Activated CD4-positive, alpha-beta T cell treated with anti-CD3 and anti-CD28 coated beads, Interleukin-2, amount 50 U/mL, for 1 hour (primary cell): ENCODE data around the gene ARL8A.
A peak's percentile ranks its signal among the peaks of the same experiment; 100 is the strongest.
"Not testable (repeated sequence)": the region's sequence is repeated elsewhere in the genome, so short reads cannot be mapped to it uniquely, and the experiment has no call there.

Experiments
- DNase-seq: peaks from one replicate; pipeline ENCODE4 v3.0.0-alpha.2; 2020

ARL8A gene

DNA sequence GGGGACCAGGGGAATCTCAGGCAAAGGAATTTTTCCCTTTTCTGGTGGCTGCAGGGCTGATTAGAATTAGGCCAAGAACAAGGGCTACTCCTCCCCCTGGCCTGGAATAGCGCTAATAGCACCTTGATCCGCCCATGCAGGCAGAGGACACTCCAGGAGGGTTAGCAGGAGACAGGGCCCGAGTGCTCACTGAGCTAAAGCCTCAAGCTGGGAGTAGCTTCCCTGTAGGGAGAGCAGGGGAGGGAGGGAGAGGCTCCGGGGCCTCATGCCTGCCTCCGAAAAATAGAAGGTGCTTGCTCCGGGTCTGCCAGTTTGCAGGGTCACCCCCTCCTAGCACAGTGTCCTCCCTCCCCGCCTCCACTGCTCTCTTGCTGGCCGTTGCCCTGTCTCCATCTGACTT, 12.1 kb upstream of the ARL8A start:
- no peak for DNase-seq

DNA sequence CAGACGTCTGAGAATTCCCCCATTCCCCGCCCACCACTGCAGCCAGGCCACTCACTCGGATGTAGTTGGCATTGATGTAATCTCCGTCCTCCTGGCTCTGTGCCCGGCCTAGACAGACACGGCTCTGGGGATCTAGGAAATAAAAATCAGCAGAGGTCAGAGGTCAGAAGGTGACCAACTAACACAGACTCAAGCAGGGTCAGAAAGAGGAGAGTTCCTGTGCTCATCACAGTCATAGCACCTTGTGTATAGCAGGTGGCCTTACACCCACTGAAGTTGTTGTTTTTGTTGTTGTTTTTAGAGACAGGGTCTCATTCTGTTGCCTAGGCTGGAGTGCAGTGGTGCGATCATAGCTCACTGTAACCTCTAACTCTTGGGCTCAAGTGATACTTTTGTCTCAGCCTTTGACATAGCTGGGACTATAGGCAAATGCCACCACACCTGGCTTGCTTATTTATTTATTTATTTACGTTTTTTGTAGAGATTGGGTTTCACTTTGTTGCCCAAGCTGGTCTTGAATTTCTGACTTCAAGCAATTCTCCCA, 11.0 kb upstream of the ARL8A start:
- no peak for DNase-seq

DNA sequence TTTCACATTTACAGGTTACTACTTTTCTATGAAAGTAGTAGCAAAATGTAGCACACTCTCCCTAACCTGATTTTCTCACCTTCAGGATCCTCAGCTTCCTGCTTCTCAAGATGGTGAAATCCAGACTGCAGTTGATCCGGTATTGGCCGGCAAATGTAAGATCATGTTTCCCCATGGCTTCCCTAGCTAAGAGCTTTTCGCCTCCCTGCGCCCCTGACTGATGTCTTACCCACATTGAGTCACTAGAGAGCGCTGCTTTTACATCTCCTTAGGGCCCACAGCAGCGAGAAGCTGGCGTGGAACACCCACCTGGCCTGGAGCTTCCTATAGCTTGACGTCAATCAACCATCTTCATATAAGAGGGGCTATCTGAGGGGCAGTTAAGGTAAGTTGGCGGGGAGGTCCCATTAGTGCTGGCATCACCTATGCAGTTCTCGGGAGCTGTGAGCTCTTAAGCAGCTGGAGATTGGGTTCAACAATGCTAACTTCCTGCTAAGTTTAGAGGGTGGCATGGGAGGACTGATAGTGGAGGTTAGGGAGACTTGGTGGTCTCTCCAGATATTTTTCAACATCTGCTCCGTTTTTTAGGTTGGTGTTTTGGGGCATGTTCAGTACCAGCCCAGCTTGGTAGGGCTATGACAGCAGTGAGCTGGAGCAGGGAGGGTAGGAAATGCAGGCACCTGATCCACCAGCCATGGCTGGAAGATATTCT, 10.4 kb upstream of the ARL8A start:
- DNase-seq: peak; percentile 53

DNA sequence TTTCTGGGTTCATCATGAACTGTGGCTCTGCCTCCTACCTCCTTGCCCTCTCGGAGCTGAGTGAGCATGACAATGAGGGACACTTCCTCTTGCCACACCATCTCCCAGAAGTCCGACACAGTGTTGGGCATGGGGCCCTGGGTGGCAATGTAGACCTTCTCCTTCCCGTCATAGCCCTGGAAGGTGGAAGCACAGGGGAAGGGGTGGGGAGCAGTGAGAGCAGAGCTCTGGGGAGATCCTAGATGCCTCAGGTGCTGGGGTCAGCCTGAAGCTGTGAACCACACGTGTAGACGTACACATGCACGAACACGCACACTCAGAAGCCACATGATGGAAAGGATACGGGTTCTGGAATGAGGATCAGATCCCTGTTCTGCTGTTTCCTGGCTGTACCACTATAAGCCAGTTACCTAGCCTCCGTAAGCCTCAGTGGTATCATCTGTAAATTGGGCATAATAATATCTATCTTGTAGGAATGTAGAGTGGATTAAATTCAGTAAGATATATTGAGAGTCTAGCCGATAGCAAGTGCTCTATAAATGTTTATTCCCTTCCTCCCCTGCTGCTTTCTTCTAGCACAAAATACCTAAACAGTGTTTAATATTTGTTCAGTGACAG, 9.7 kb upstream of the ARL8A start:
- DNase-seq: no peak

DNA sequence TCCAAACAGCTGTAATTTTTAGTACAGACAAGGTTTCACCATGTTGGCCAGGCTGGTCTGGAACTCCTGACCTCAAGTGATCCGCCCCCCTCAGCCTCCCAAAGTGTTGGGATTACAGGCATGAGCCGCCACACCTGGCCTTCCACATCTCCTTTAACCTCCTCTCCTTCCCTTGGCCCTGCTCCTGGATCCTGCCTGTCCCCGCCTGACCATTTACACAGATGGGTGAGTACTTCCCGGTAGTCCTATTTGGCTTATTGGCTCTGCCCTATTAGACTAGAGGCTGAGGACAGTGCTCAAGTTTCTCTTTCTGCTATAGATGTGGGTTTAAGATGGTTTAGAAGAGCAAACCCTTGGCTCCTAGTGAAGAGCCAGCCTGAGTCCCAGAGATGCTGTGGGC, 8.7 kb upstream of the ARL8A start:
- DNase-seq: no peak

DNA sequence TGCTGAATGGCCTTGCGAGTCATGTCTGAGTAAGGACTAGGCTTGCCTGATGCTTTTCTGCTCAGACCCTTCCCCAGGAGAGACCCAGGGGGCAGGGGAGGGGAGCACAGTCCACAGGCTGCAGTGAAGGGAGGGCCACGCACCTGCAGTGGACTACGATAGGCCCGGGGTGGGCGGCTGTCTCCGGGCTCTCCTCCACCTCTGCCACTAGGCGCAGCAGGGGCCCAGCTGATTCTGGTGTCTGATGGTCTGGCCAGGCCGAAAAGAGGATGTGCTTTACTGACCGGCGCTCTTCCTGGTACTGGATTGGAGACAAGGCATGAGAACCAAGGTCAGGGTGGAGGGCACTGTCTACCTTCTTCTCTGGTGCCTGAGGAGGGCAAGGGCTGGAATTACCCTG, 7.9 kb upstream of the ARL8A start:
- DNase-seq: no peak

DNA sequence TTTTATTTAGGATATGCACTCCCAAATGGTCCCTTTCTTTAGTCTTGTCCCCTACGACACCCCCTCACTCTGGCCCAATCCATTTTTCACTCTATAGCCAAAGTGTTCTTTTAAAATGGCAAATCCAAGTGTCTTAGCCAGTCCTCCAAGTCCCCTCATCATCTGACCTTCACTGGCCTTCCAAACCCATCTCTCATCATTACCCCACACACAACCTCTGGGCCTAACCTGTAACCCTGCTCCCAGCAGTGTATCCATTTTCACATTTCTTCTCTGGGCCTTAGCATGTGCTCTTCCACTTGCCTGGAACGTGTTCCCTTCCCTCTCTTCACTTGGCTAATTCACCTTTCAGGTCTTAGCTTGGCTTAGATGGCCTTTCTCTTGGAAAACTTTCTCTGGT, 6.5 kb upstream of the ARL8A start:
- DNase-seq: no peak

DNA sequence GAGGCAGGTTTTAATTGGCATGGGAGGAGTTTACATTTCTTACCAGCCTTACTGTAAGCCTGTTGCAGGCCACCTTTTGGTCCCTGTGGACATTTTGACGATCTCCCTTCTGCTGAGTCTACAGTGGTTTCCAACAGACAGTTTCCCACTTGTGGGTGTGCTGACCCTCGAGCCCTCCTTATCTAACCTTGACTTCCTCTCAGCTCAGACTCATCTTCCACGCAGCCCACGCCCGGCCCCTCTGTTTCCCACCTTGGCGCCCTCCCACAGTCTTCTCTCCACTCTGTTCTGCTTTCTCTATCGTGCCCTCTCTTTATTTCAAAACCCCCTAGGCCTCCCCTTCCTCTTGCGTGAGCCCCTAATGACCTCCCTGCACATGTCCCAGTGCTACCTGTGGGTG, 6.1 kb upstream of the ARL8A start:
- no peak for DNase-seq

DNA sequence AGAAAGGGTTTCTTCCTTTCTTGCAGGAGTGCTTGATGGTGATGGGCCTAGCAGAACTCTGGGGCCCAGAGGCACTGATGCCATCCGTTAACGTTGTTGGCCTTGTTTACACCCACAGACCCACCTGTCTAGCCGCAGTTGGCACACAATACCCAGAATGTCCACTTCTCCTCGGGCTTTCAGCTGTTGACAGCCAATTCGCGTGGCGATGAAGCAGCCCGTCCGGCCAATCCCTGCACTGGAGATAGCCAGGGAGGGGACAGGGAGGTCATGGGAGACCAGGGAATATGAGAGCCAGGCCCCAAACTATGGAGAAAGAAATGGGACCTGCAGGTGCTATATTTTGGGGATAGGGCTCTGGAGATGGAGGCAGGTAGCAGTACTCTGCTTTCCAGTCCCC, 5.7 kb upstream of the ARL8A start:
- no peak for DNase-seq

DNA sequence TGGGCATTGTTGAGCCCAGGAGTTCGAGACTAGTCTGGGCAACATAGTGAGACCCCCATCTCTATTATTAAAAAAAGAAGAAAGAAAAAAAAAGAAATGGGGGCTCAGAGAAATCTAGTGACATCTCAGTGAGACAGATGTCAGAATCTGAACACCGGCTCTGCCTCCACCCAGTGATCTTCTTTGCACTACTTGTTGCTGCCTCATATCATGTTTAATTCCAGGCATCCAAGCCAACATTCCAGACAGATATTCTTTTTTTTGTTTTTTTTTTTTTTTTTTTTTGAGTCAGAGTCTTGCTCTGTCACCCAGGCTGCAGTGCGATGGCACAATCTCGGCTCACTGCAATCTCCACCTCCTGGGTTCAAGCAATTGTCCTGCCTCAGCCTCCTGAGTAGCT, 5.0 kb upstream of the ARL8A start:
- DNase-seq: no peak

DNA sequence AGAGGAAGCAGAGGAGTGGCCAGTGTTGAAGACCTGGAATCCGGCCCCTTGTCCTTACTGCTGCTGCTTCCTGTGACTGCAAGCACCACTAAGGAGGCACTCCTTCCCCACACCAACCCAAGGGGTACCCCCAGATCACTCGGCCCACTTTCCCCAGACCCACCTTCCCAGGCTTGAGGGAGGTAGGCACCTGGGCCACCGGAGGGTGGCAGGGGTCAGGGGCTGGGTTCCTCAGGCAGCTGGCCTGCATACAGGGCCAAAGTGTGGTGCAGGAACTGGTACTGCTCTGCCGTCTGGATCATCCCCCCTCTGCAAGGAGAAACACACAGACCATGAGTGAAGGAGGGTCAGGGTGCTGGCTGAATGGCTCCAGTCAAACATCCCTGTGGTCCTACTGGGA, 3.9 kb upstream of the ARL8A start:
- no peak for DNase-seq

DNA sequence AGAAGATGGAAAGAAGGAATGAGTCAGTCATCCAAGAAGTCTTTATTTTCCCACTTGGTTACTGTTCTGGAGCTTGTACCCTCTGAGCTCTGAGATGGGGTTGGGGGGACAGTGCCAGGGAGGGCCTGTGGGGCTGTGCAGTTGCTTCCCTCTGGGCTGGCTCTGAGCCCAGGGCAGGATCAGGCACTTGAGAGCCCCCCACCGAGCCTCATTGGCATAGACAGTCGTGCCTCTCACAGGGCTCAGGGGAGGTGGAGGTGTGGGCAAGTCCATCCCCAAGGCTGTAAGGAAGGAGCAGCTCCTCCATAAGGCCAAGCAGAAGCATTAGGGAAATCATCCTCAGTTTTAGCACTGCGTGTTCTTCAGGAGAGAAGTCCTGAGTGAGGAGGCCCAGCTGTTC, 2.5 kb upstream of the ARL8A start:
- DNase-seq: no peak

DNA sequence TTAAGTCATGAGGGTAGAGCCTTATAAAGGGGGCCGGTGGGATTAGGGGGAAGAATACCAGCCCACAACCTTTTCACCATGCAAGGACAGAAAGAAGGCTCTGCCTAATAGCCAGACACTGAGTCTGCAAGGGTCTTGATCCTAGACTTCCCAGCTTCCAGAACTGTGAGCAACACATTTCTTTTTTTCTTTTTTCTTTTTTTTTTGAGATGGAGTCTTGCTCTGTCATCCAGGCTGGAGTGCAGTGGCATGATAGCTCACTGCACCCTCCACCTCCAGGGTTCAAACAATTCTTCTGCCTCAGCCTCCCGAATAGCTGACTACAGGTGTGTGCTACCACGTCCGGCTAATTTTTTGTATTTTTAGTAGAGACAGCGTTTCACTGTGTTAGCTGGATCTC, 1.7 kb upstream of the ARL8A start:
- no peak for DNase-seq

DNA sequence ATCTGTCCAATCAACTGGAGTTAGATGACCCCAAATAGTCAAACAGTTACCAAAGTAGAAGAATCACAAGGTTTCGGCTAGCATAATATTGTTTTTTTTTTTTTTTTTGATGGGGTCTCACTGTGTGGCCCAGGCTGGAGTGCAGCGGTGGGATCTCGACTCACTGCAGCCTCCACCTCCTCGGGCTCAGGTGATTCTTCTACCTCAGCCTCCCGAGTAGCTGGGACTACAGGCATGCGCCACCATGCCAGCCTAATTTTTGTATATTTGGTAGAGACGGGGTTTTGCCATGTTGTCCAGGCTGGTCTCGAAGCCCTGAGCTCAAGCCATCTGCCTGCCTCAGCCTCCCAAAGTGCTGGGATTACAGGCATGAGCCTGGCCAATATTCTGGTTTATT, 1.2 kb upstream of the ARL8A start:
- not testable (repeated sequence) for DNase-seq

DNA sequence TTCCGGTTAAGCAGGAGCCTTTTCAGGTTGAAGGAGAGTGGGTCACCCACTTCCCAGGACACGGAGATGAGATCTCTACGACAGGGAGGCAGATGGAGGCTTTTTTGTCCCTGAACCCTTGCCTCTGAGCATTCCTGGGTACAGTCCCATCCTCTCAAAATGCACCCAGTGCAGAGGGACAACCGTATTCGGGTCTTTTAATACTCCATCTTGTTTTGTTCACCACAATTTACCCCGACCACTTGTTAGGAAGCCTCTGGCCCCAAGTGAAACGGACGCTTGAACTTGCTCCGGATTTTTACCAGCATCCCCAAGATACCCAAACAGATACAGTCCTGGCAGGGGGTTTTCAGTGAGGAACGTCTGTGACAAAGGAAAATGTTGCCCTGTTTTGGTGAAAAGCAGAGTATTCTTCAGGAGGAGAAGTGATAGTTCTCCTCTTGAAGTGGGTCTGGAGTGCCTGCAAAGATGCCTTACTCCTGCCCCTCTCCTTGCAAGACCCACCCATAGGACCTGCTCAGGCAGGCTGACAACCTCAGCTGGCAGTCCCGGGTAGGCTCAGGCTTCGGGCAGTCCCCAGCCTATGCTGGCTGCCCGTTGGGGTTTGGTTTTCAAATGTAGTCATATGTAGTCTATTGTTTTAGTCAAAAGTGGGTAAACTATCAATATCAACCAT, 669 bp upstream of the ARL8A start:
- no peak for DNase-seq

DNA sequence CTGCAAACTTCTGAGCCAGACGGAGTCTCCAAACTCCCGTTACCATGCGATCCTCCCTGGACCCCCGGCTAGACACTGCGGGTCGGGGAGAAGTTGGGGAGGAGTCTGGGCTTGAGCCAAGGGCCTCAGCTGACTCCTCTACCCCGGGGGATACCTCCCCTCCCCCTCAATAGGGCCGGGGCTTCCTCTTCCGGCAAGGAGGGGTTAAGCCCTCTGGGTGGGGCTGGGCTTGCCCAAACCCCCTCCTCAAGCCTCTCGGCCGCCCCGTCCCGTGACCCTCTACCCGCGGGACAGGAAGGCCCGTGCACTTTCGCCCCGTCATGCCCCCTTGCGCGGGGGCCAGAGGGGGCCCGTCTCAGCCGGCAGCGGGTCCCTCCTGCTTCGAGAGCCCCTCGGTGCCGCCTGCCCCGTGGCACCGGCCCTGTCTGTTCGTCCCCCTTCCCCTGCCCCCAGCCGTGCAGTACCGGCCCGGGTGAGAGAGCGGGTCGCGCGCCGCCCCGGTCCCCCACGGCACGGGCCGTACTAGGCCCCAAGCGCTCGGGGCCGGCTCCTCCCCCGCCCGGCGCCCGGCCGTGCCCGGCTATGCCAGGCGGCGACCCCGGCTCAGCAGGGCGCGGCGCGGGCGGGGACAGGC, 652 bp downstream of the ARL8A start:
- no peak for DNase-seq

DNA sequence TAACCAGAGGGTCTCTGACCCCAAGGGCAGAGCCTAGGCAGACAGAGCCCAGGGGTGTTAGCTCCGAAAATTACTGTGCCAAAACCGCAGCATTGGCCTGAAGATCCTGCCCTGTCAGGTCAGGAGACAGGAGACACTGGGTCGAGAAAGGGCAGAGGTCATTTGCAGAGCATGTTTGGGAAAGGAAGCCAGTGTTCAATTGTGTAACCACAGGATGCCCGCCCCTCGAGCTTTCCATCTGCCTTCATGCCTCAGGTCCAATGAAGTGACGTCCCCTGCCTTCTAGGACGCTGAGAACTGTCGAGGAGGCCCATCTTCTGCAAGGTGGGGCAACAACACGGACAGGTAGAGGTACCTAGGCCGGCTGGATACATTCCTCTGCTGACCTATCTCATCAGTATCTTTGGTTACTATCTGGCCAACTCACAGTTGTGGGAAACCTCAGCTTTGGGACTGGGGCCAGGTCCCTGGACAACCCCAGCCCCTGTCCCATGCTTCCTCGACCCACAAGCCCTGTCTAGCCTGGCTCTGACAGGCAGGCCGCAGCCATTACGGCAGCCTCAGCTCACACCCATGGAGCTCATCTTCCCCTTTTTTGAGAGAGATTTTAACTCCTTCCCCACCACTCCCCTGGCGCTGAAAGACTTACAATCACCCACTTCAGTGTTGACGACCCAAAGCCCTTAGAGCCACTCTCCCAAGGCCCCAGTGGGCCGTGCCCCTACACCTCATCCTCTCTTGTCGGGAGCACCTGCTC, 1.3 kb downstream of the ARL8A start:
- DNase-seq: no peak

DNA sequence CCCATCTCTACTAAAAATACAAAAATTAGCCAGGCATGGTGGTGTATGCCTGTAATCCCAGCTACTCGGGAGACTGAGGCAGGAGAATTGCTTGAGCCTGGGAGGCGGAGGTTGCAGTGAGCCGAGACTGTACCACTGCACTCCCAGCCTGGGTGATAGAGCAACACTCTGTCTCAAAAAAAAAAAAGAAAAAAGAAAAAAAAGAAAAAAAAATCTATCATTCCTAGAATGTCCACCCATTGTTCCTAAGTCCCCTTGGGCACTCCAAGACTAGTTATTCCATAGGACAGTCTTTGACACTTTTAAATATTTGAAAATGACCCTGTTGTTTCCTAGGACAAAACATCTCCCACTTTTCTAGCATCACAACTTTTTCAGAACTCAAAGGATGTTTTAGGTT, 3.1 kb downstream of the ARL8A start:
- DNase-seq: not testable (repeated sequence)

DNA sequence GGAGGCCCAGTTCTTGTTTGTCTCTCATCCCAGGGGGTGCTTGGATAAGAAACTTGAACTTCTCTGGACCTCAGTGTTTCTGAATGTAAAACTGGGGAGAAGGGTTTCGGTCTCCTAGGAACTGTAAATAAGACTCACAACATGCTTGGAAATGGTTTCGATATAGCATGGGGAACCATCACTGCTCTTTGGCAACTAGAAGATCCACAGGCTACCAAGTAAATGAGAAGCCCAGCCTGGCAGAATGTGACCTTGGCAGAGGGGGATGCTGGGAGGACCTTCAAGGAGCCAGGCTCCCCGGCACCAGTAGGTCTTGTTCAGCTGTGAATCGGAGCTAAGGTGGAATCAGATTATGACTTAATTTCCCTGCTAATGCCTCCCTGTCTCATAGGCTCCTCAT, 3.7 kb downstream of the ARL8A start:
- no peak for DNase-seq

DNA sequence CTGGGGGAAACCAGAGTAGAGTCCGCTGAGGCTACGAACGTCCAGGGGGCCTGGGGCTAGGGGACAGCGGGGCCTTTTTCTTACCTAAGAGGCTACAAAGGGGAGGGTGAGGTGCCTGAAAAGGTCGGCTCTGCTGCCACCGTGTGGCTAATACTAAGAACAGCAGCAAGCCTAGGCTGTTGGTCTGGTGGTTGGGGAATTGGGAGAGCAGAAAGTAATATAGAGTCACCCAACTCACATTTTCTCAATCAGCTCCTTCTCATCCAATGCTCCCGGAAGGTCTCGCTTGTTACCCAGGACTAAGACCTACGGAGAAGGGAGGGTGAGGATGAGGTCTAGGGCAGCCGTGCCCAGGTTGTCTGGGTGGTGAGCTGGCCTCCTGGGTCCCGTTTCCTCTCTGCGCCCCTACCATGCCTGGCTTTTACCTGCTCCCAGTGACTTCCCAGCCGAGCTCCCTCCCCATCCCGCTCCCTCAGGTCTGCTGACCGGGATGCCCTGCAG, 9.3 kb downstream of the ARL8A start:
- DNase-seq: peak; percentile 47

DNA sequence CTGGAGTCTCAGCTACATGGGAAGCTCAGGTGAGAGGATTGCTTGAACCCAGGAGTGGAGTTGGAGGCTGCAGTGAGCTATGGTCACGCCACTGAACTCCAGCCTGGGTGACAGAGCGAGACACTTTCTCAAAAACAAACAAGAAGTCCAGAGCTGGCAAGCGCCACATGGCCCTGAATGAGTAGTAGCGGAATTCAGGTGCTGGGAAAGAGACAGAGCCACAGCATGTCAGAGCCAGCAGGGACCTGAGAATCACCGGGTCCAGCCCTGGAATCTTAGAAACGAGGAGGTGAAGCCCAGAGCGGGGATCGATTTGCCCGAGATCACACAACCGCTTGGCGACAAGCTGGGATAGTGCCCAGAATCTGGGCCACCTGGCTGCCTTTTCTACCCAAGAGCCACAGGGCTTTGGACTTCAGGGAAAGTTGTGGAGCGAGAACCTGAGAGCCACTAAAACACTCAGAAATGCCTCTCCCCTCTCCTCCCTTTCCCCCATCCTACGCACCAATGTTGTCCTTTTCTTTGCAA, 9.8 kb downstream of the ARL8A start:
- no peak for DNase-seq

DNA sequence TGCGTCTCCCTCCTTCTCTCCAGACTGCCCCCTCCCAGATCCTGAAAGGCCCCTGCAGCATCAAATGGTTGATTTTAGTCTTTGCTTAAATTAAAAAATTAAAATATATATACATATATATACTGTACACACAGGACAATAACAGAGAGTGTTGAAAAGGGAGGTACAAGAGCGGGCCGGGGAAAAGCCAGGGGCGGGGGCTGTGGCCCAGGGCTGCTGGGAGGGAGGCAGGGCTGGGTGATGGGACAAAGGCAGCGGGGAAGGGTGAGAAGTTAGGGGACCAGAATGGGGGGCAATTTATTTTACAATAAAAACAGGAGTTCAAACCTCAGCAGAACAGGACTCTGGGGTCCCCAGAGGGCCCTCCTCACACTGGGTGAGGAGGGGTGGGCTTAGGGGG, 10.5 kb downstream of the ARL8A start:
- DNase-seq: no peak

DNA sequence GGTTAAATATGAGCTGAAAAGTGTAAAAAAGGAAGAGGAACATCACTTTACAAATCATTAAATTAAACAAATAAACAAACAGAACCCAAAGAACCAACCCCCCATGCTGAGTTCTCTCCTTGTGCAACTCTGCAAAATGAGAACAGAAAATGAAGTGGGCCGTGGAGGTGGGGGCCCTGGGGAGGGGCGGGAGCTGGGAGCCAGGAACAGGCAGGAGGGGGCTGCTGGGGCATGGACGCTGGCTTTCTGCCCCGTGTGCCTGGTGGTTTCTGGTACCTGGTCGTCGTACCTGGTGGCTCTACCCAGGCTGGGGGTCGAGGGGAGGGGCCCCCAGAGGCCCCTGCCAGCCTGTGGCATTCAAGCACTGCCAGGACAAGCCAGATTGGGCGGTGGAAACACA, 11.0 kb downstream of the ARL8A start:
- no peak for DNase-seq
